ENCODE measurements around the gene APBA2. TPM values are rescaled to one million over a fixed set of nuclear protein-coding genes. Genes with fewer than 3 reads are reported as not detected.

APBA2 gene
- total RNA-seq, 1 donor from 2014 or later = 2.0 TPM

- DNase-seq (ENCODE audit: missing footprints) (no peak), ATAC-seq (no peak)
- intact Hi-C loops (cut with DNase I) = no loop called here
Observed at GRCh38 chr15:29071882-29072273, 186.1 kb downstream of the APBA2 start.

DNA sequence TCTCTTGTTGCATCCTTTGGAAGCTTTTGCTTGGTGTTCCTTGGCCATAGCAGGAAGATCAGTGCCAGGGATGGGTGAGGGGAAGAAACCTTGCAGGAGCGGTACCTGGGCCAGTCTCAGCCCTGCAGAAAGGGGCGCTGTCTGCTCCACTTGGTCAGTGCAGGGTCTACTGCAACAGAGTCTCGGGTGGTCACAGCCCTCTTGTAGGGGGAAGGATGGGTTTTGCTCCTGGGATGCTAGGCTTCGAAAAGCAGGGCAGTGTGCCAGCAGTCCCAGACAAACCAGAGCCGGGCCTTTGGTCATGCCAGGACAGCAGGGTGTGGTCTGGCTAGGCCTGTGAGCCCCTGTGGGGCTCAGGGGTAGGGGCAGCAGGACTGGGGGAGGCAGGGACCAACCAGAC is 186.7 kb downstream of the APBA2 start:
- DNase-seq (ENCODE audit: missing footprints) (no peak), ATAC-seq (no peak)
- intact Hi-C loops (cut with DNase I) = no loop called here

DNA sequence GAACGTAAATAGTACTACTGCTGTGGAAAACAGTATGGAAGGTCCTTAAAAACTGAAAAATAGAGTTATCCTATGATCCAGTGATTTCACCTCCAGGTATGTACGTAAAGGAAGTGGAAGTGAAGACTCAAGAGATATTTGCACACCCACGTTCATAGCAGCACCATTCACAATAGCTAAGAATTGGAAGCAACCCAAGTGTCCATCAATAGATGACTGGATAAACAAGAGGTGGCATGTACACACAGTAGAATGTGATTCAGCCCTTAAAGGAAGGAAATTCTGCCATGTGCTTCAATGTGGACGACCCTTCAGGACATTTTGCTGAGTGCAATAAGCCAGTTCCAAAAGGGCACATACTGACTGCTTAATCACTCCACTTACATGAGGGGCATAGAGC is 188.3 kb downstream of the APBA2 start:
- no peak for ATAC-seq

DNA sequence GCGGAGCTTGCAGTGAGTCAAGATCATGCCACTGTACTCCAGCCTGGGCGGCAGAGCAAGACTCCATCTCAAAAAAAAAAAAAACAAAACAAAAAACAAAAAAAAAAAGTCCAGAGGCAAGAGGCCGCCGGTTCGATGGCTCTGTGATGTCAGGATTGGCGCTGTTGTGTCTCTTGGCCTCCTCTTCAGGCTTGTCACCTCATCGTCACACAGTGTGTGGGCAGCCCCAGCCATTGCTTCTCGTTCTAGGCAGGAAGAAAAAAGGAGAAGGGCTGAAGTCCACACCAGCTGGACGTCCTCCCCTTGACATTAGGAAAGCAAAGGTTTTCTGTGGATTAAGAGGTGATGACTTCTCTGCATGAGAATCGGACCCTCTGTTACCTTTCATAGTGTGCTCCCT is 192.8 kb downstream of the APBA2 start:
- intact Hi-C loops (cut with DNase I) = no loop called here
- ATAC-seq (no peak), DNase-seq (ENCODE audit: missing footprints) (no peak)

More for the DNA sequence above, 188.3 kb downstream of the APBA2 start:
- DNase-seq (ENCODE audit: missing footprints) = no peak
- intact Hi-C loops (cut with DNase I) = no loop called here

DNA sequence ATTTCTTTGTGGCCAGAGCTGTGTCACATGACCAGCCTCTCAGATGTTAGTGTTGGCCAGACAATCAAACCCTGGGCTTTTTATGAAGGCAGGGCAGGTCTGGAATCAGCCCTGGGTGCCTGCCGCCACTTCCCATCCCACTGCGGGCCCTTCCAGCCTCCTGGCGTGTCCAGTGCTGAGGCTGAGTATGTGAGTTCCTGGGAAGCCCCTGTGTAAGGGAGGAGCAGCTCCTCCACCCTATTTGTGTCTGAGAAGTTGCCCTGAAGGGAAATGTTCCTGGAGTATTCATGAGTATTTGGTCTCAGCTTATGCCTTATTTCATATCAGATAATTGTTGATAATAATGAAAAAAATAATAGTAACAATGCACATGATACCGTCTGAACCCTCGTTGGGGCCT is 193.7 kb downstream of the APBA2 start:
- no peak for DNase-seq (ENCODE audit: missing footprints)
- ATAC-seq = no peak
- intact Hi-C loops (cut with DNase I) = no loop called here

GRCh38 chr15:29081781-29082180 is 196.0 kb downstream of the APBA2 start:
- DNase-seq (ENCODE audit: missing footprints) = no peak

DNA sequence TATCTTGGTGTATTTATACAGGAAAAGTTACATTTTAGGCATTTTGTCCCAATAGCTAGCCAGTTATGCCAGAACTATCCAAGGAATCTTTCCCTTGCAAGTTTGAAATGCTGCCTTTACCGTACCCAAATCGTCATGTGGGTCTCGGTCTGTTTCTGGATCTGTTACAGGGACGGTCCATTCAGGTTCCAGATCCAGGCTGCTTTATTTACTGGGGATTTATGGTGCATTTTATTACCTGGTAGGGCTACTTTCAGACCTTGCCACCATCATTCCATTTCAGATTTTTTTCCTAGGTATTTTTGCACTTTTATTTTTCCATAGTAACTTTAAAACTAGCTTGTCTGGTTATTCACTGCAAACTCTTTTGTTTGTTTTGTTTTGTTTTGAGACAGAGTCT is 197.4 kb downstream of the APBA2 start:
- intact Hi-C loops (cut with DNase I) = no loop called here
- DNase-seq (ENCODE audit: missing footprints) (no peak), ATAC-seq (no peak)

More at GRCh38 chr15:29081781-29082180, 196.0 kb downstream of the APBA2 start:
- ATAC-seq = no peak
- intact Hi-C loops (cut with DNase I) = no loop called here

GRCh38 chr15:29083858-29084257 is 198.1 kb downstream of the APBA2 start:
- DNase-seq (ENCODE audit: missing footprints) = no peak
- no peak for ATAC-seq
- intact Hi-C loops (cut with DNase I) = no loop called here

- DNase-seq (ENCODE audit: missing footprints) (no peak), ATAC-seq (no peak)
- intact Hi-C loops (cut with DNase I) = no loop called here
Observed at GRCh38 chr15:29086001-29086400, 200.2 kb downstream of the APBA2 start.

- DNase-seq (ENCODE audit: missing footprints) (no peak), ATAC-seq (no peak)
- intact Hi-C loops (cut with DNase I) = no loop called here
Observed at GRCh38 chr15:29086891-29087290, 201.1 kb downstream of the APBA2 start.

DNA sequence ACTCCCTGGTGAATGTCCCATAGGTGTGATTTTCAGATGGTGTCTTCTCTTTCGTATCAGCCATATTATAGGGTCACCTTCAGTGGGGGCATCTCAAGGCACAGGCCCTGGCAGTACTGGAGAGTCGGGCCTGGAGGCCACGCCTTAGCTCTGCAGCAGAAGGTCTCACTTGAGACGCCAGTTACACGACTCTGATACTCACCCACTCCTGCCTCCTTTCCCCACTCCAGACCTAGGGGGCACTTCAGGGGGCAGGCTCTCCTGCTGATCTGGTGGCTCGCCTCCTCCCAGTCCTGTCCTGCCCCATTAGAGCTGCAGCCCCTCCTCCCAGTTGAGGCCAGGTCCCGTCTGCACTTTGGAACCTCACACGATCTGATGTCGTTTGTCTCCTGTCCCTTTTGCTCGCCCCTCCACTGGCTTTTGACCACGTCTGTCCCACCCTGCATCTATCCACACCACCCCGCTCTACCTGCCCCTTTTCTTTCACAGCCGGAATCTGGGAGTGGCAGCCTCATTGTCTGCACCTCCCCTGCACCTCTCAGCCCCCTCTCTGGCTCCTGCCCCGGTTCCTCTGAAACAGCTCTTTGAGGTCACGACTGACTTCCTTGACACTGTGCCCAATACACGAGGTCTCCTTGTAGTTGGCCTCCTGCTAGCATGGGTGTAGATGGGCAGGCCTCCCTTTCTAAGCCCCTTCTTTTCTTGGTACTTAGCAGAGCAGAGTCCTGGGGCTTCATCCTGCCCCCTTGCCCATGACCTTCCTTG is 201.9 kb downstream of the APBA2 start:
- ATAC-seq (no peak), DNase-seq (ENCODE audit: missing footprints) (no peak)
- intact Hi-C loops (cut with DNase I) = no loop called here

DNA sequence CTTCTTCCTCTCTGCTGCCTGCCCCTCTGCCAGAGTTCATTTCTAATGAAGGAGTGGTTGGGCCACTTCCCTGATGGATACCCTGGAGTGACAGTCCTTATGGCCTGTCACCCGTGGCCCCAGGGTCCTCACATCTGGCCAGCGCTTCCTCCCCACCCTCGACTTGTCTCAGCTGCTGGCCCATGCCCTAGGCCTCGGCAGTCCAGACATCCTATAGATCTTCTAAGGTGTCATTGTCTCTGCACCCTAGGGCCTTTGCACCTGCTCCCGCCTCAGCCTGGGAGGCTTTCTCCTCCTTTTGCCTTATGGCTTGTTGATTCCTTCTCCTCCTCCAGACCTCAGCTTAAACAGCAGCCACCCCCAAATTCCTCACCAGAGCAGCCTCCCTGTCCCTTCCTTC is 202.9 kb downstream of the APBA2 start:
- DNase-seq (ENCODE audit: missing footprints) = no peak
- ATAC-seq = no peak
- intact Hi-C loops (cut with DNase I) = no loop called here

- intact Hi-C loops (cut with DNase I) = no loop called here
- DNase-seq (ENCODE audit: missing footprints) (no peak), ATAC-seq (no peak)
Observed at GRCh38 chr15:29089731-29090616, 204.2 kb downstream of the APBA2 start.

DNA sequence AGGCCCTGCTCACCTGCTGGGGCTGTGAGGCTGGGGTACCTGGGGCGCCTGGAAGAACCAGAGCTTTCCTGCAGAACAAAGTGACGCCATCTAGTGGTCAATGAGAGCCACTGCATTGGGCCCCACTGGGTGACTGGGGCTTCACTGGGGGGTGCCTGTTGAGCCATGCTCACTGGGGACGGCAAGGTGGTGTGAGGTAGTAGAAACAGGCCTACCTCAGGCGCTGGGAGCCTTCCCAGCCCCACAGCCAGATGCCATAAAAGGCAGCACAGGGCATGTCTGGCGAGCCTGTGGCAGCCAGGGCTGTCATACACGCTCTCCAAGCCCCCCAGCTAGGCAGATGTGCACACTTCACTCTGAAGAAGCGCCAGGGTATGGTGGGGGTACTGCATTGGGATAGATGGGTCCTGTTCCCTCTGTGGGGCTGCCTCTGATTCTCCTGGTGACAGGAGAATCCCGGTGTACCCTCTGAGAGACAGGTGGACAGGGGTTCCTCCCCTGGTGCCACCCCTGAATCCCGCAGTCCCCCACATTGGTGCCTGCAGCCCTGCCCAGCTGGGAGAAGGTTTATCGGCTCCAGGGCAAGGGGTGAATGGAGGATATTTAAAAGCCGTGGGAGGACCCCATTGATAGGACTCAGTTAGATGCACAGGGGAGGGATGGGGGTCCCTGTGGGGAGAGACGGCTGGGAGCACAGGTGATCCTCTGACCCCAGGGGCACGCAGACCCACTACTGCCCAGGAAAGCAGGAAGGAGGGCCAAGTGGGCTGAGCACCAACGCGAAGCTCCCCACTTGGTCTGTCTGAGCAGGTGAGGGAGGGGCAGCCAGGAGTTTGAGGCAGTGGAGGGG is 205.1 kb downstream of the APBA2 start:
- no peak for ATAC-seq

DNA sequence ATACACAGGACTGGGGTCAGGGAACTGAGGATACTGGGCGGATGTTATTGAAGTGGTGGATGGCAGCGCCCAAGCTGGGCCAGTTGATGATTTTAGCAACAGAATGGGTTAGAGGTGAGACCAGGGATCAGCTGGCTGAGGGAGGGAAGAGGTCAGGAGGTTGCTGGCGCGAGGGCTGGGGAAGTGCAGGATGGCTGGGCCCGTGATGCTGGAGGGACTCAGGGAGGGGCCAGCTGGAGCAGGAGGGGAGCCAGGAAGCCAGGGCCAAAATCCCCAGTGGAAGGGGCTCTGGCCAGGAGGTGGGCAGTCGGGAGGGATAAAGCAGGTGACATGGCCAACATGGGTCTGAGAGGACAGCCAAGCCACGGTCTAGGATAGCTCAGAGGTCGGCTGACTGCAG is 205.9 kb downstream of the APBA2 start:
- intact Hi-C loops (cut with DNase I) = no loop called here

More for the DNA sequence above, 205.1 kb downstream of the APBA2 start:
- intact Hi-C loops (cut with DNase I) = no loop called here
- no peak for DNase-seq (ENCODE audit: missing footprints)

GRCh38 chr15:29092376-29093064 is 206.7 kb downstream of the APBA2 start:
- intact Hi-C loops (cut with DNase I) = no loop called here
- no peak for DNase-seq (ENCODE audit: missing footprints)
- no peak for ATAC-seq

More for the DNA sequence above, 205.9 kb downstream of the APBA2 start:
- no peak for DNase-seq (ENCODE audit: missing footprints)
- no peak for ATAC-seq

GRCh38 chr15:29093065-29093435 is 207.3 kb downstream of the APBA2 start:
- DNase-seq (ENCODE audit: missing footprints) (peak; percentile 64), ATAC-seq (no peak)
- intact Hi-C loops (cut with DNase I) = no loop called here

DNA sequence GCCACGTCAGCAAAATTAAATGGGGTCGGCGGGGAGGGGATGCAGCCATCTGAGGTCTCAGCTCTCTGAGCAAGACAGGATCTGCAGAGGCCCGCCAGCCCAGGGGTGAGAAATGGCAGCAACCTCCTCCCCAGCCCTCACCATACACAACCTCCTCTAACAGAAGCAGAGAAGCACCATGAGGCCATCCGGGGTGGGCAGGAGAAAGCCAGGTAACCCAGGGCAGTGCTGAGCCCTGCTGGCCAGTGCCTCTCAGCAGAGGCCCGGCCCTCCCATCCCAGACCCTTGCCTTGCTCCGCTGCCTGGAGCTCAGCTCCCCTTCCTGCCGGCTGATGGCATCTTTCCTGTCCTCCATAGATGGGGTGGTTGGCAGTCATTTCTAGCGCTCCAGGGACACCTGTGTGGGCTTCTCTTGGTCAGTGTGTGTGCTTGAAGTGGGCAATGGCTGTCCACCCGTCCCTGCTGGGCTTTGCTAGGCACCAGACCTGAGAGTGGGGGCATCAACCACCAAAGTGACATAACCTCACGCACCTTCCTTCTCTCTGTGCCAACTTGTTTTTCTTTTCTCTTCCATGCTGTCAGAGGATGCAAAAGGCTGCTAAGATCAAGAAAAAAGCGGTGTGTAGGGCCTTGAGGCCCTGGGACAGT is 208.0 kb downstream of the APBA2 start:
- no peak for ATAC-seq
- no peak for DNase-seq (ENCODE audit: missing footprints)
- intact Hi-C loops (cut with DNase I) = no loop called here

Measured in Right ventricle myocardium inferior (tissue), 1 donor.